HTR-8/SVneo (cell line): ENCODE data around the gene NRG2.

Experiments
- DNase-seq: peaks from one replicate; pipeline ENCODE4 v3.0.0; 2011; ENCODE audit warnings: low spot score, mixed read lengths; ENCODE audit not compliant: insufficient read length
- FAIRE-seq: peaks from 2 replicates; lab custom pipeline; 2011; peaks lifted over from hg19 to GRCh38; lab: Jason Lieb, UNC

Gene NRG2

GRCh38 chr5:140014751-140015150, 28.3 kb downstream of the NRG2 start:
- DNase-seq = no peak
- FAIRE-seq = no peak

GRCh38 chr5:140013536-140013935, 29.6 kb downstream of the NRG2 start:
- no peak for DNase-seq

GRCh38 chr5:140012443-140012842, 30.7 kb downstream of the NRG2 start:
- DNase-seq (no peak), FAIRE-seq (no peak)

More at GRCh38 chr5:140013536-140013935, 29.6 kb downstream of the NRG2 start:
- no peak for FAIRE-seq

- no peak for DNase-seq
- no peak for FAIRE-seq
Observed at GRCh38 chr5:140011297-140011802, 31.7 kb downstream of the NRG2 start.

GRCh38 chr5:140010798-140011197, 32.3 kb downstream of the NRG2 start:
- FAIRE-seq = no peak
- no peak for DNase-seq

- DNase-seq (no peak), FAIRE-seq (no peak)
Observed at GRCh38 chr5:140007311-140007710, 35.8 kb downstream of the NRG2 start.

- DNase-seq (no peak), FAIRE-seq (no peak)
Observed at GRCh38 chr5:140005145-140005591, 37.9 kb downstream of the NRG2 start.

- DNase-seq = no peak
- FAIRE-seq = no peak
Observed at GRCh38 chr5:140004174-140004573, 38.9 kb downstream of the NRG2 start.

GRCh38 chr5:140003519-140003918, 39.6 kb downstream of the NRG2 start:
- FAIRE-seq = no peak

GRCh38 chr5:140000332-140000731, 42.8 kb downstream of the NRG2 start:
- DNase-seq (no peak), FAIRE-seq (no peak)

More at GRCh38 chr5:140003519-140003918, 39.6 kb downstream of the NRG2 start:
- no peak for DNase-seq

GRCh38 chr5:139998837-139999236, 44.3 kb downstream of the NRG2 start:
- DNase-seq = no peak
- no peak for FAIRE-seq

- DNase-seq = no peak
- FAIRE-seq = no peak
Observed at GRCh38 chr5:139997276-139997675, 45.8 kb downstream of the NRG2 start.

- no peak for DNase-seq
- FAIRE-seq = no peak
Observed at GRCh38 chr5:139995929-139996328, 47.2 kb downstream of the NRG2 start.

- FAIRE-seq = no peak
- DNase-seq = no peak
Observed at GRCh38 chr5:139994234-139994633, 48.9 kb downstream of the NRG2 start.

GRCh38 chr5:139985733-139986132, 57.4 kb downstream of the NRG2 start:
- peak; percentile 13 for FAIRE-seq
- DNase-seq = peak; percentile 36

GRCh38 chr5:139985290-139985689, 57.8 kb downstream of the NRG2 start:
- DNase-seq = no peak
- FAIRE-seq = no peak

- DNase-seq (no peak), FAIRE-seq (no peak)
Observed at GRCh38 chr5:139984816-139985215, 58.3 kb downstream of the NRG2 start.

GRCh38 chr5:139982975-139983240, 60.2 kb downstream of the NRG2 start:
- no peak for FAIRE-seq

GRCh38 chr5:139982157-139982974, 60.7 kb downstream of the NRG2 start:
- DNase-seq = no peak

More at GRCh38 chr5:139982975-139983240, 60.2 kb downstream of the NRG2 start:
- DNase-seq = no peak

GRCh38 chr5:139980765-139981164, 62.3 kb downstream of the NRG2 start:
- FAIRE-seq (no peak), DNase-seq (no peak)

More at GRCh38 chr5:139982157-139982974, 60.7 kb downstream of the NRG2 start:
- FAIRE-seq = no peak

GRCh38 chr5:139979943-139980342, 63.2 kb downstream of the NRG2 start:
- no peak for FAIRE-seq
- no peak for DNase-seq

- DNase-seq (no peak), FAIRE-seq (no peak)
Observed at GRCh38 chr5:139979518-139979917, 63.6 kb downstream of the NRG2 start.
